ENCODE measurements around the gene PHC2.

DNA sequence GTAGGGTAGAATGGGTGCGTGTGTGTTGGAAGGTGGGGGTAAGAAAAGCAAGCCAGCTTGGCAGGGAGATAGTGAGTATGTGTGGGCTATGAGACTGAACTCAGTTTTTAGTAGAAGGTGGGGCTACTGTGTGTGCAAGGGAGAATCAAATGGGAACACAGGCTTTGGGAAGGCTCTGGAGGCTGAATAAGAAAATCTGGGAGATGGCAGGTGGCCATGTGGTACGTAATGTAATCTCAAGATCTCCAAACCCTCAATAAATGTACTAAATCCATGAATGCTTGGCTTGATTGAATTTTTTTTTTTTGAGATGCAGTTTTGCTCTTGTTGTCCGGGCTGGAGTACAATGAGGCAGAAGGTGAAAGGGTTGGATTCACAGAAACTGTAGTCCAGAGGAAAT lies 38.1 kb upstream of the PHC2 start:
- TF ChIP-seq EZH2phosphoT487 (IDR thresholded peaks at IDR 0.05; ENCODE audit: low read depth, severe bottlenecking, unreplicated experiment): no peak
- no peak for TF ChIP-seq EZH2 (IDR thresholded peaks at IDR 0.05; ENCODE audit: borderline replicate concordance)
- TF ChIP-seq, protein P1, sequence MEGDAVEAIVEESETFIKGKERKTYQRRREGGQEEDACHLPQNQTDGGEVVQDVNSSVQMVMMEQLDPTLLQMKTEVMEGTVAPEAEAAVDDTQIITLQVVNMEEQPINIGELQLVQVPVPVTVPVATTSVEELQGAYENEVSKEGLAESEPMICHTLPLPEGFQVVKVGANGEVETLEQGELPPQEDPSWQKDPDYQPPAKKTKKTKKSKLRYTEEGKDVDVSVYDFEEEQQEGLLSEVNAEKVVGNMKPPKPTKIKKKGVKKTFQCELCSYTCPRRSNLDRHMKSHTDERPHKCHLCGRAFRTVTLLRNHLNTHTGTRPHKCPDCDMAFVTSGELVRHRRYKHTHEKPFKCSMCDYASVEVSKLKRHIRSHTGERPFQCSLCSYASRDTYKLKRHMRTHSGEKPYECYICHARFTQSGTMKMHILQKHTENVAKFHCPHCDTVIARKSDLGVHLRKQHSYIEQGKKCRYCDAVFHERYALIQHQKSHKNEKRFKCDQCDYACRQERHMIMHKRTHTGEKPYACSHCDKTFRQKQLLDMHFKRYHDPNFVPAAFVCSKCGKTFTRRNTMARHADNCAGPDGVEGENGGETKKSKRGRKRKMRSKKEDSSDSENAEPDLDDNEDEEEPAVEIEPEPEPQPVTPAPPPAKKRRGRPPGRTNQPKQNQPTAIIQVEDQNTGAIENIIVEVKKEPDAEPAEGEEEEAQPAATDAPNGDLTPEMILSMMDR (IDR thresholded peaks at IDR 0.05; ENCODE audit: poor library complexity): no peak
